ENCODE results near the gene LRP2BP.

The LRP2BP gene

DNA sequence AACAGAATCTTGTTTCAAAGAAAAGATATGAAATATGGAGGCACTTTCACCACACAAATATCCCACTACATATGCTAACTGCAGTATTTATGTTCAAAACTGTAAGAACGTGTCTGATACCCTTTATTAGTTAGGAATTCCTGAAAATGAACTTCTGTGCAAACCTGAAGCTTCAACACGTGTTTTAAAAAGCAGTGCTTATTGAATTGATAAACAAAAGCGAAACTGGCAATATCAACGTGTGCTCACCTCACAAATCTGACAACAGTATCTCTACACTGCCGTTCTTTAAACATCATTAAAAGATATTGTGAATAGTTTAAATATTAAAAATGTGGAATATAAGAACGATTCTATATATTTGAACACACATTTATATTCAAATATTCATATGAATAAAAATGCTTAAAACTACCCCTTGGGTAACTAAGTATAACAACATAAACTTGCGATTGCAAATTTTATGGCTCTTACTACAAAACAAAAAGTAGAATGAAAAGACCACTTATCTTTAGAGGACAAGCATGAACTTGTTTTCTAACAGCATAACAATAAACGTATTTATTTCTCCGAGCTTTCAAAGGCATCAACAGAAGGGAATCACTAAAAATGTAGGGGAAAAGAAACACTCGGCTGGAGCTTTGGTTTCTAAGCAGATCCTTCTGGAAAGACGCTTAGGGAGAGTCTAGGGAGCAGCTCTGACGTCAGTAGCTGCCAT lies at the start of gene LRP2BP:
TSS of gene LRP2BP (minus strand) at position 687 of the 718 bp plus-strand sequence. CDS start 17,738 bp downstream, outside the sequence.
- peak; percentile 85 for DNase-seq (ENCODE audit: low spot score)

DNA sequence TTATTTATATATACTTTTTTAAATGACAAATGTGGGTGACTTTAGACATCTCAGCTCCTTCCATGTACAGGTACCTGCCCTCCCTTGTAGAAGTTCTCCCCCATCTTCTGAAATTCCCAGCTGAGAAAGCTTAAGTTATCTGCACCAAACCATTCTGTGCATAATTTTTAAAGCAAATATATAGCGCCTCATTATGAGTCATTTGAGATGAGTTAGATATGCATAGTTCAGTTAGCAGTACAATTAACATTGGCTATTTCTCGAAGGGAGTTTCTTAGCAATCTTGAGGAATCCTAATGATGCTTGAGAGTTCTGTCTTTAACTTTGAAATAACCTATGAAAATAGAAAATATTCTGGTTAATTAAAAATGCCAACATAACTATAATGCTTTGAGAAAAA lies 49.5 kb upstream of the LRP2BP start:
- no peak for DNase-seq (ENCODE audit: low spot score)

DNA sequence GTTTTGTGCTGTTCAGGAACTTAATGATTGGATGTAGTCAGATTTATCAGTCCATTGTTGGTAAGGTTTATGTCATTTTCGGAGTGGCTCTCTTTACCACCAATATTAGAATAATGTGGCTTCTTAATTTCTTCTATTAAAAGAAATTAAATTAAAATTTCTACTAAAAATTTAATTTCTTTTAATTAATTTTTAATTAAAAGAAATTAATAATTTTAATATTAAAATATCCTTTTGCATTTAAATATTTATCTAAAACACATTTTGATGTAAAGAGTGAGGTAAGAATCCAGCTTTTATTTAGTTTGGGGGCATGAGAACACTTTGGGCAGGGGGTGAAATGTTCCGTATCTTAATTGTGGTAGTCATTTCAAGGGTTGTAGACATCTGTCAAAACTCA lies 45.8 kb upstream of the LRP2BP start:
- no peak for DNase-seq (ENCODE audit: low spot score)

DNA sequence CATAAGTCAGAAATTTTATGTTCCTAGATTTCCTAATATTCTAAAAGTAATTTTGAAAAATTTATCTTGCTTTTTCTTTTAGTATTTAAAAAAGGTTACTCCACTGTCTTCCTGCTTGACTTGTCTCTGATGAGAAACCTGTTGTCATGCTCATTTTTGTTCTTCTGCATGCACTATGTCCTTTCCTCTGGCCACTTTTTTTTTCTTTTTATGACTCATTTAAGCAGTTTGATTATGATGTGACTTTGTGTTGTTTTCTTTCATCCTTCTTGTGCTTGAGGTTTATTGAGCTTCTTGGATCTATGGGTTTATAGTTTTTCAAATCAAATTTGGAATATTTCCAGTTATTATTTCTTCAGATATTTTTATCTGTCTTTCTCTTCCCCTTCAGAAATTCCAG lies 42.1 kb upstream of the LRP2BP start:
- no peak for DNase-seq (ENCODE audit: low spot score)

DNA sequence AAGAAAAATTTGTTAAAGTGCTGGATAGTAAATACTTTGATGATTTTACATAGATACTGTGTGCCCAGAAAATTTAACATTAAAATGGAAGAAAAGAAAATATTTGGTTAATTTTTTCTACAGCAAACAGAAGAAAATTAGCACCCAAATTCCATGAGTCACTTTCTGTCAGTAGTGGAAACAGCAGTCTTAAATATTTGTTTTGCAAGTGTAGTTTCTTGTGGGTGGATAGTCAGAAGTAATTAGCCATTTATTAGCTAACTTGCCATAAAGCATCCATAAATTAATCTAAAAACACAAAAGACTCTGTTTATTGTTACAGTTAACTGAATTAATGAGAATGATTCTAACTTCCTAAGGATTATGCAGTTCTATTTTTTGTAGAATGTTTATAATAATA lies 39.7 kb upstream of the LRP2BP start:
- no peak for DNase-seq (ENCODE audit: low spot score)

DNA sequence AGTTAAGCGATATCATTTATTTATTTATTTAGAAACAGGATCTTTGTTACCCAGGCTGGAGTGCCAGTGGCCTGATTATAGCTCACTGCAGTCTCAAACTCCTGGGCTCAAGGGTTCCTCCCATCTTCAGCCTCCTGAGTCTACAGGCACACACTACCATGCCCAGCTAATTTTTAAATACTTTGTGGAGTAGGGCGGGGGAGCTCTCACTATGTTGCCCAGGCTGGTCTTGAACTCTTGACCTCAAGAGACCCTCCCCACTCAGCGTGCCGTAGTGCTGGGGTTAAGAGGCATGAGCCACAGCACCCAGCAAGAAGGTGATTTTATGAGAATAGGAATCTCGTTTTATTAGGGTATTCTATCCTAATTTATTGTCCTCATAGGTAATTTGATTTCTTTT lies 33.9 kb upstream of the LRP2BP start:
- no peak for DNase-seq (ENCODE audit: low spot score)

DNA sequence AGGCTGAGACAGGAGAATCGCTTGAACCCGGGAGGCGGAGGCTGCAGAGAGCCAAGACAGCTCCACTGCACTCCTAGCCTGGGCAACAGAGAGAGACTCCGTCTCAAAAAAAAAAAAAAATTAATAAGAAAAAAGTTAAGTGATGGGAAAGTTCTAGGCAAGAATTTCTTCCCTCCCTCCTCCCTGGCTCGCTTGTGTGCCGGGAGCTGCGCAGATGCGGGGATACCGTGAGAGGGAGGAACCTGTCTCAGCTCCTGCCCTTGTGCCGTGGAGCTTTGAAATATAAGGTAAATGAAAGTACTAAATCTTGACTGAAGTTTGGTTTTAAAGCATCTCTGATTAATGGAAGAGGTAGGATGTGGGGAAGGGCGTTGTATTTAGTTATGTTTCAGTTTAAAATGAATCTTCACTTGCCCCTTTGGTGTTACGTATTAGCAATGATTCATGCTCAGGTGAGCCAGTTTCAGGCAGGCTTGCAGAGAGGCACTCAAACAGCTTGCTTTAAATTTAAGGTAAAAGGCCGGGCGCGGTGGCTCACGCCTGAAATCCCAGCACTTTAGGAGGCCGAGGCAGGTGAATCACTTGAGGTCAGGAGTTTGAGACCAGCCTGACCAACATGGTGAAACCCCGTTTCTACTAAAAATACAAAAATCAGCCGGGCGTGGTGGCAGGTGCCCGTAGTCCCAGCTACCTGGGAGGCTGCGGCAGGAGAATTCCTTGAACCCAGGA lies 31.4 kb upstream of the LRP2BP start:
- DNase-seq (ENCODE audit: low spot score), result no peak

DNA sequence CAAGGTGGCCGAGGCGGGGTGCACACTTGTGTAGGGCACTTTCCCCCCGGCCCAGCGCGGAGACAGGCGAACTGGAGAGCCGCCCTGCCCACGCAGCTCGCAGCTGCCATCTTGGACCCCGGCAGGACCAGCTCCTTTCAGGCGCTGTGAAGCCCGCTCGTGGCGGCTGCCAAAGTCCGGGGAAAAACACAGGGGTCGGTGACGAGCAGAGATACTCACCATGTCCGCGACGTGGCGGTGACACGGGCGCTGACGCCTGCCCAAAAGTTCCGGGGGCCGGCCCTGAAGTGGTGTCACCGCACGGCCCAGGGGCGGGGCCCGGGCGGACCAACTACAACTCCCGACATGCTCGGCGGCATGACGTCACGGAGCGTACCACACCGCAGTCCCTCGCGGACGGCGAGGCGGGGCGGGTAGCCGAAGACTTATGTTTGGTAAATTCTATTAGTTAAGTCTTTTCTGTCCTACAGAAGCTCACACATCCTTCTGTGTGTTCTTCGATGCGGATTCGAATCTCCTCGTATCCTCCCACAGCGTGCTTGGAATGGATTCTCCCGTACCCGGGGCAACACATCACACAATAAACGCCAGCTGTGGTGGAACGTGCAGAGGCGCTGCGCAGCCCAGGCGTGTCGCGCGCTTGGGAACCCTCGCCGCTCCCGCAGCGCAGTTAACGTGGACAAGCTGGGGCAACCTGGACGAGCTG lies 30.1 kb upstream of the LRP2BP start, which contains the start of gene UFSP2:
TSS of gene UFSP2 (minus strand) at position 318 of the 706 bp plus-strand sequence. CDS start at position 222, 96 bp downstream.
- peak; percentile 89 for DNase-seq (ENCODE audit: low spot score)

DNA sequence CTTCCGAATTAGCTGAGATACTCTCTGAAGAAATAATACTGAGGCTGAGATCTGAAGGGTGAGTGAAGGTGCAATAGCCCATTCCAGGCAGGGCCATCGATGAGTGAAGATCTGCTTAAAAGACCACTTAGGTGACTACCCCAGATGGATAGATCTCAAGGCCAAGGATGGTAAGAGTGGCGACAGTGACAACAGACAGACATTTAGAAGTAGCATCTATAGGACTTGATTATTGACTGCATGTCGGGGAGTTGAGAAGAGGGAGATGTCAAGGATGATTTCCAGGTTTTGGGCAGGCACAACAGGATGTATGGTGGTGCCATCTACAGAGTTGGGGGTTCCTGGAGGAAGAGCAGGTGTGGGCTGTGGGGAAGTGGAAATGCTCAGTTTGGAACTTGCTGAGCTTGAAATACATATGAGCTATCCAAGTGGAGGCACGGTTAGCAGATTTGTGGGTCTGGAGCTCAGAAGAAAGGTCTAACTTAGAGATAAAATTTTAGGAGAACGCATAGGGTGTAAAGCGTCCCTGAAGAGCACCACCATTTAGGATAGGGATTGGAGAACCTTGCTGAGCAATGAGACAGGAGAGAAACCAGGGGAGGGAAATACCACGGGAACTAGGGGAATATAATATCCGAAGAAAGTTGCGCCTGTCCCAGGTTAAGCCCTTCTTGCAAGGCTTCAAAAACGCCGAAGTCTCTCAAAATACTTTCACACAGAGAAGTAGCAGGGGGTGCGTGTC lies 29.4 kb upstream of the LRP2BP start:
- peak; percentile 27 for DNase-seq (ENCODE audit: low spot score)

DNA sequence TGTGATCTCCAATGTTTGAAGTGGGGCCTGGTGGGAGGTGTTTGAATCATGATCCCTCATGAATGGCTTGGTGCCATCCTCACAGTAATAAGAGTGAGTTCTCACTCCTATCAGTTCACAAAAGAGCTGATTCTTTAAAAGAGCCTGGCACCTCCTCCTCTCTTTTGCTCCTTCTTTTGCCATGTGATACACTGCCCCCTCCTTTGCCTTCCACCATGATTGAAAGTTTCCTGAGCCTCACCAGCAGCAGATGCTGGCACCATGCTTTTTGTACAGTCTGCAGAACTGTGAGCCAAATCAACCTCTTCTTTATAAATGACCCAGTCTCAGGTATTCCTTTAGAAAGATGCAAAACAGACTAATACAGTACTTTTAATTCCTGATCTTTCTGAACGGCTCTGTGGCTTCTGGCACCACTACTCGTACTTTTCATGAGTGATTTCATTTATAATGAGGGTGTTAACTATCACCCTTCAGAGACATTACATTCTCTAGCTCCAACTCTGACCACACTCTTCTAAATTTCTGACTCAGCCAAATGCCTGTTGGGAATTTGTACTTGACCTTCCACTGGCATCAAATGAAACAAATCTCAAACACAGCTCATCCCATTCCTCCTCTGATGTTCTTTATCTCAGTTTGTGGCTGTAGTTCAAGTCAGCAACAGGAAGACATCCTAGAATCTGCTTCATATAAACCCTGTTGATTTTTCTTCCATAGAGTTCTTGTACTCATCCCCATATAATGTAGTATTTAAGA lies 25.8 kb upstream of the LRP2BP start:
- no peak for DNase-seq (ENCODE audit: low spot score)

DNA sequence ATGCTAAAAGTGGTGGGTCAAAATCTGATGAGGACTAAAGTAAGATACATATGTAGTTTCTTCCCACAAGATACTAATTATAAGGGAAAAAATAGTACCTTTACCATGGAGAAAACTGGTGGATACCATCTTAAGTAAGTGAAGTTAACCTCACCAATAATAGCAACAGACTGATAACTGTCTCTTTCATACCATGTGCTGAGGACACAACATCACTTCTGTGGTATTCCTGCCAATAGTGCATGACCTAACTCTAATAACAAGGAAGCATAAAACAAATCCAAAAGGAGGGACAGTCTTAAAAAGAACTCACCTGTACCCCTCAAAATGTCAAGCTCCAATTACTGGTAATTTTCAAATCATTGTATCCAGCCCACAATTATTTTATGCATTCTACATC lies 21.2 kb upstream of the LRP2BP start:
- DNase-seq (ENCODE audit: low spot score), result no peak

DNA sequence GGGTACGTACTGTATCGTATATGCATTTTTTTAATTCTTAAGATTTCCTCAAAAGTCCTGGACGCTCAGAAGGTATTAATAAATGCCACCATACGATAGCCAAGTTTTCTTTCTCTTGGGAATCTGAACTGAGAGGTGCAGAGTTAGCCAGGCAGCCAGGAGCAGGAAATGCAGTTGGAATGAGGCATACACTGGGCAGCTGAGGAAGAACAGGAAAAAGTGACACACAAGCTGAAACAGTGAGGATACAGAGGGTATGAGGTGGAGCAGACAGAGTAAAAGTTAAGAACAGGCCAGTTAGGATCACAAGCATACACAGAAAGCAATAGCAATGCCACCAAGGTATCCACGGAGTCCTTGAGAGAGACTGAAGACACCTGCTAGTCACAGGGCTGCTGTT lies 16.7 kb upstream of the LRP2BP start:
- no peak for DNase-seq (ENCODE audit: low spot score)

DNA sequence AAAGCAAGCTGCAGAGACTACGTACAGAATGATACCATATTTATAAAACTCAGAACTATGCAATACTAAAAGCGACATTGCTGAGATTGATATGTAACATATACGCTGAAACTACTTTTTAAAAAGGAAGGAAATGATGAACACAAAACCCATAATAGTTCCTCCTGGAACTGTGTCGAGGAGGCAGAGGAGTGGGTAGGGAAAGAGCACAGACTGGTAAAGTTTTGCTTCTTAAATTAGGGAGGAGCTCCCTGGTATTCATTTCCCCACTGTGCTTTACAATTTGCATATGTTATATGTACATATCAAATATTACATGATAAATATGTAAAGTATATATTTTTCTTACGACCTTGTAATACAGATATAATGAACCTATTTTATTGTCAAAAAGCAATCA lies 16.1 kb upstream of the LRP2BP start:
- DNase-seq (ENCODE audit: low spot score), result no peak

DNA sequence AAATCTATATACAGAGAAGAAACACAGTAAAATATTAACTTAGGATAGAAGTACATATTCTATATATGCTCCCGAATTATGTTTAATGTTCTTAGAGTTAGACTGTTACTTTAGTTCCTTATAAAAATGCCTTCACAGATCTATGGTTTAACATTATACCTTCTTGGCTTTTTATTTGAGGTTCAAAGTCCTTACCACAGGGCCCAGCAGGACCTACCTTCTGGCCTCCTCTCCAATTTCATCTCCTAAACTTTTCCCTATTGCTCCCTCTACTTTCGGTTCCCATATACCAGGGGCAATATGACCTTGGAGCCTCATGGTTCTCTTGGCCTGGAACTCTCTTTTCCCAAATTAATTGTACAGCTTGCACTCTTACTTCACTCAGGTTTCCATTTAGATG lies 12.7 kb upstream of the LRP2BP start:
- no peak for DNase-seq (ENCODE audit: low spot score)

DNA sequence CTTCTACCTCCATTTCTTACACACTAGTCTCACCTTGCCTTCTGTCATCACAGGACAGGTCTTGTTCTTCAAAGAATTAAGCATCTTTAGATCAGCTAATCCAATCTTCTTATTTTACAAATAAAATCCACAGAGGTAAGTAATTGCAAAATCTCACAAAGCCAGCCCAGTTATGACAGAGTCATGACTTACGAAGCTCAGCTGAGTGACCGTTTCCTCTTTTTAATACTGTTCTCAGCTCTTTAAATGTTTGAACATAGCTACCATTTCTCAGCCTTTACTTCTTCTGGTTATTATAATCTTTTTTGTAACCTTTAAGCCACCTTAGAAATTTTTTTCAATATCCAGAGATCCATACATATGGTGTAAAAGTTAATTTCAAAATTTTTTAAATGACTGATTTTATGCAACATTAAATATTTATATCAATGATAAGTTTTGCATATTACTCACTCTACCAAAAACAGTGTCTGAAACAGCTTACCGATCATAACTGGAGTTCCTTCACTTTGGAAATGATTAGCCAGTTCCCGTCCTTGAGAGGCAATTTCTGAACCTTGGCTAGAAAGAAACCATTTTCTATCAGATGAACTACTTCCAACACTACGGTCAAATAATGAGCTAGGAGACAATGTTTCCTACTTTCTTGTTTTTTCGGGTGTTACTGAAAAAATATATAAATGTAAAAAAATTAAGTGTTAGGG lies 9.7 kb upstream of the LRP2BP start:
- DNase-seq (ENCODE audit: low spot score), result no peak

DNA sequence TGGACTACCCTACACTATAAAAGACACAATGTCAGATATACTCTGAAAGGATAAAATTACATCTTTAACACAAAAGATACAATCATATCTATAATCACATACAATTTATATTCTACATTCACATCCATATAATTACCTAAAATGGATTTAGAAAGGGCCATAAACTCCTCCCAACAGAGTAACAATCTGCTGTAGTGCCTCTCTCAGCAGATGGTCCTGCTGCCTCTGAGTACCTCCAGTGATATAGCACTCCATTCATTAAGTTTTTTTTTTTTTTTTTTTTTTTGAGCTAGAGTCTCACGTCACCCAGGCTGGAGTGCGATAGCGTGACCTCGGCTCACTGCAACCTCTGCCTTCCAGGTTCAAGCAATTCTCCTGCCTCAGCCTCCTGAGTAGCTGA lies 8.3 kb upstream of the LRP2BP start:
- no peak for DNase-seq (ENCODE audit: low spot score)

DNA sequence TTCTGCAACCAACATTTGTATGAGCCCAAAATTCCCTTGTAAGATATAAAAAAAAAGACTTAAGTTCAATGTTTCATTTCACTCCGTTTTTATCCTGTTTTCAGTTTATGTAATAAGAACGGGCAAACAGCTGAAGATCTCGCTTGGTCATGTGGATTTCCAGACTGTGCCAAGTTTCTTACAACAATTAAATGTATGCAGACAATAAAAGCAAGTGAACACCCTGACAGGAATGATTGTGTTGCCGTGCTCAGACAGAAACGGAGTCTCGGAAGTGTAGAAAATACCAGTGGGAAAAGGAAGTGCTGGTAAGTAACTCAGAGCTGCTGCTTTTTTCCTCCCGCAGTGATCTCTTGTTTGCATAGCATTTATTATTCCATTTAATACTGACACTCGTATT lies 3.7 kb upstream of the LRP2BP start:
- no peak for DNase-seq (ENCODE audit: low spot score)

DNA sequence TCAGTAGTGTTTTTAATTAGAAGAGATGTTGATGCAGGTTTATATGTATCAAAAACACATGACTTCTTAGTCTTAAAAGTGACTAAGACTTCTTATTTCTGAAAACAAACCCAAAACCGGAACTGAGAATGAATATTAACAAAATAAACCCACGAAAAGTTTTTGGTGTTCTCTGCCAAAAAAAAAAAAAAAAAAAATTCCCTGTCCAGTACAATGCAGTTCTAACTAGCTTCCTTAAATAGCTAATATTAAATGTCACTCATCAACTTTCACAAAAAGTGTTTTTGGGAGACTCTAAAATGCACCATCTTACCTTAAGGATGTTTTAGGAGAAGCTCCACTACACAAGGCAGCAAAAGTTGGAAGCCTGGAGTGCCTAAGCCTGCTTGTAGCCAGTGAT lies 2.9 kb upstream of the LRP2BP start:
- no peak for DNase-seq (ENCODE audit: low spot score)

DNA sequence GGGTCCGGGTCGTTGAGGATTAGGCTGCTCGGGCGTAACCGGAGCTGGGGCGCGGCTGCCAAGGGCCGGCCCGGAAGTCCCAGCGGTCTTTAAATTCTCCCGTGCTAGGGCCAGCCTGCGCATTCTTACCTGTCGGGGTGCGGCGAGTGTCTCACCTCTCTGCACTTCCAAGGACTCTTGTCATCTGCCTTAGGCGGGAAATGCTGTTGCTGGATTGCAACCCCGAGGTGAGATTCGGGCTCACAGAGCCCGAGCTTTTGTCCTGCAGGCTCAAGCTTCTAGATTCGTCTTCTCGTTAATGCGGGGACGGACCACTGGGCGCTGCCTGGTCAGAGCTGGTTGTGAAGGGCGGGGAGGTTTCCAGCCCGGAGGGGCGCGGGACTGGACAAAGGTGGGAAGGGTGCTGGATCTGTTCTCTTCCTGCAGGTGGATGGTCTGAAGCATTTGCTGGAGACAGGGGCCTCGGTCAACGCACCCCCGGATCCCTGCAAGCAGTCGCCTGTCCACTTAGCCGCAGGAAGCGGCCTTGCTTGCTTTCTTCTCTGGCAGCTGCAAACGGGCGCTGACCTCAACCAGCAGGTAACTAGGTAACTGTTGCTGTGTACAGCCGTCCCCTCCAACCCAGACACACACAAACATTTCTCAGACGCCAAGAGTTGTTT lies 1.1 kb upstream of the LRP2BP start, which contains the start of gene ANKRD37:
TSS of gene ANKRD37 (plus strand) at position 118 of the 662 bp plus-strand sequence. CDS start at position 201, 83 bp downstream.
- no peak for DNase-seq (ENCODE audit: low spot score)

Data from COLO829 (cell line).